DOHH2 (cell line): Measurements from ENCODE around the gene HSD17B14.

Experiments used
- EZH2phosphoT487 ChIP-seq: fragments of 200-600 bp; sonication (generic); IDR thresholded peaks from 2 replicates; pipeline ENCODE4 v1.6.1; 2017; ENCODE audit warnings: borderline replicate concordance, mild to moderate bottlenecking, antibody characterized with exemption, low read length, moderate library complexity, mixed read lengths
- TF ChIP-seq, protein P1 (sequence below): fragments of 200-600 bp; sonication (generic); IDR thresholded peaks from one replicate; pipeline ENCODE4 v1.5.1; 2014; ENCODE audit warnings: antibody characterized with exemption, mild to moderate bottlenecking, low read depth, low read length; ENCODE audit not compliant: poor library complexity, severe bottlenecking

DNA sequence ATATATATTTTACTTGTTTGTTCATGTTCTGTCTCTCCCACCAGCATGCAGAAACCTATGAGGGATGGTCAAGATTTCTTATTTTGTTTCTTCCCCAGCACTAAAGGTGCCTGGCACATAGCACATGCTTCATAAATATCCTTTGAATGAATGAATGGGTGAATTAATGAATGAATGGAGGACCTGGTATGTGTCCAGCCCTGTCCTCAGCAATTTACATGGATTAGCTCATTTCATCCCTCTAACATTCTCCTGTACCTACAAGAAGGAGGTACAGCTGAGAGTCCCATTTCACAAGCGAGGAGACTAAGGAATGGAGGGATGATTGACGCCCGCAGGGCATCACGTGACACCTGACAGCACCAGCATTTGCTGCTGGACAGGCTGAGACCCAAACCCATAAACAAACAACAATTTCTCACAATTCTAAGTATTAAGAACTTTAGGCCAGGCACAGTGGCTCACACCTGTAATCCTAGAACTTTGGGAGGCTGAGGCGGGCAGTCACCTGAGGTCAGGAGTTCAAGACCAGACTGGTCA is 18.6 kb downstream of the HSD17B14 start:
- TF ChIP-seq, protein P1, sequence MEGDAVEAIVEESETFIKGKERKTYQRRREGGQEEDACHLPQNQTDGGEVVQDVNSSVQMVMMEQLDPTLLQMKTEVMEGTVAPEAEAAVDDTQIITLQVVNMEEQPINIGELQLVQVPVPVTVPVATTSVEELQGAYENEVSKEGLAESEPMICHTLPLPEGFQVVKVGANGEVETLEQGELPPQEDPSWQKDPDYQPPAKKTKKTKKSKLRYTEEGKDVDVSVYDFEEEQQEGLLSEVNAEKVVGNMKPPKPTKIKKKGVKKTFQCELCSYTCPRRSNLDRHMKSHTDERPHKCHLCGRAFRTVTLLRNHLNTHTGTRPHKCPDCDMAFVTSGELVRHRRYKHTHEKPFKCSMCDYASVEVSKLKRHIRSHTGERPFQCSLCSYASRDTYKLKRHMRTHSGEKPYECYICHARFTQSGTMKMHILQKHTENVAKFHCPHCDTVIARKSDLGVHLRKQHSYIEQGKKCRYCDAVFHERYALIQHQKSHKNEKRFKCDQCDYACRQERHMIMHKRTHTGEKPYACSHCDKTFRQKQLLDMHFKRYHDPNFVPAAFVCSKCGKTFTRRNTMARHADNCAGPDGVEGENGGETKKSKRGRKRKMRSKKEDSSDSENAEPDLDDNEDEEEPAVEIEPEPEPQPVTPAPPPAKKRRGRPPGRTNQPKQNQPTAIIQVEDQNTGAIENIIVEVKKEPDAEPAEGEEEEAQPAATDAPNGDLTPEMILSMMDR = no peak
- no peak for TF ChIP-seq EZH2phosphoT487
